CD4-positive, CD25-positive, alpha-beta regulatory T cell (primary cell): Measurements from ENCODE around the gene NR1D1. TPM values are rescaled to one million over a fixed set of nuclear protein-coding genes. Genes with fewer than 3 reads are reported as not detected.

Source experiments
- ATAC-seq, 2 donors: fragments of 150-1000 bp; cut with Tn5 transposase; one replicate each; pipeline ENCODE4 v1.10.0; 2021; ENCODE audit warnings: low read depth in 2 of 2, moderate number of reproducible peaks in 2 of 2, moderate library complexity in 1 of 2
- DNase-seq, 3 donors: peaks; one replicate each; pipeline versions ENCODE4 v3.0.0 to v3.0.0-alpha.2; 2012 to 2022; ENCODE audit warnings: mixed read lengths in 1 of 3
- H3K27ac ChIP-seq: one replicate; pipeline ENCODE4 v1.7.0; 2013; ENCODE audit warnings: mild to moderate bottlenecking, low read length; ENCODE audit not compliant: insufficient read depth, poor library complexity, severe bottlenecking
- H3K27me3 ChIP-seq: one replicate; pipeline ENCODE4 v1.7.0; 2013; ENCODE audit warnings: low read length; ENCODE audit not compliant: control insufficient read depth, insufficient read depth
- H3K36me3 ChIP-seq: one replicate; pipeline ENCODE4 v1.7.0; 2013; ENCODE audit warnings: mild to moderate bottlenecking, low read length, moderate library complexity; ENCODE audit not compliant: control insufficient read depth, insufficient read depth
- H3K4me1 ChIP-seq: 2 replicates; pipeline ENCODE4 v1.7.0; 2013; ENCODE audit warnings: mild to moderate bottlenecking, low read length; ENCODE audit not compliant: insufficient read depth, control insufficient read depth, poor library complexity, severe bottlenecking
- H3K4me3 ChIP-seq: one replicate; pipeline ENCODE4 v1.7.0; 2013; ENCODE audit warnings: low read depth, mild to moderate bottlenecking, low read length, moderate library complexity
- H3K9me3 ChIP-seq, 2 experiments: 1 replicate in 1 of 2; 2 replicates in 1 of 2; pipeline ENCODE4 v1.7.0; 2013; ENCODE audit warnings: low read length in 2 of 2, mild to moderate bottlenecking in 1 of 2, moderate library complexity in 1 of 2; ENCODE audit not compliant: control insufficient read depth in 2 of 2
- H3K27ac Mint-ChIP-seq, 3 donors: one replicate each; pipeline ENCODE4 v1.8.0; 2020 to 2022; ENCODE audit warnings: mild to moderate bottlenecking in 3 of 3, mixed read lengths in 3 of 3, moderate library complexity in 2 of 3
- H3K27me3 Mint-ChIP-seq: one replicate; pipeline ENCODE4 v1.8.0; 2022; ENCODE audit warnings: mild to moderate bottlenecking, mixed read lengths
- H3K36me3 Mint-ChIP-seq: one replicate; pipeline ENCODE4 v1.8.0; 2020; ENCODE audit warnings: mixed read lengths
- H3K4me1 Mint-ChIP-seq, 4 donors: one replicate each; pipeline ENCODE4 v1.8.0; 2020 to 2022; ENCODE audit warnings: mixed read lengths in 4 of 4, mild to moderate bottlenecking in 1 of 4
- H3K4me3 Mint-ChIP-seq, 4 donors: one replicate each; pipeline ENCODE4 v1.8.0; 2020 to 2022; ENCODE audit warnings: mild to moderate bottlenecking in 4 of 4, mixed read lengths in 4 of 4, moderate library complexity in 3 of 4
- H3K9me3 Mint-ChIP-seq, 7 donors: one replicate each; pipeline ENCODE4 v1.8.0; 2020 to 2022; ENCODE audit warnings: mixed read lengths in 7 of 7, mild to moderate bottlenecking in 3 of 7, moderate library complexity in 2 of 7
- polyA plus RNA-seq, 4 donors: library from polyadenylated mRNA; unstranded; fragments of 300-500 nt; fragmentation: Illumina TruSeq; gene quantifications; one replicate each; pipeline ENCODE4 v1.2.3, GENCODE V29; 2021
- total RNA-seq: library from RNA; stranded (reverse); gene quantifications from one replicate; pipeline ENCODE4 v1.2.3, GENCODE V29; 2022

NR1D1 gene
- total and polyA plus RNA-seq, 5 donors from 2014 or later: 4.9 to 29.5 (median 6.7) TPM

DNA sequence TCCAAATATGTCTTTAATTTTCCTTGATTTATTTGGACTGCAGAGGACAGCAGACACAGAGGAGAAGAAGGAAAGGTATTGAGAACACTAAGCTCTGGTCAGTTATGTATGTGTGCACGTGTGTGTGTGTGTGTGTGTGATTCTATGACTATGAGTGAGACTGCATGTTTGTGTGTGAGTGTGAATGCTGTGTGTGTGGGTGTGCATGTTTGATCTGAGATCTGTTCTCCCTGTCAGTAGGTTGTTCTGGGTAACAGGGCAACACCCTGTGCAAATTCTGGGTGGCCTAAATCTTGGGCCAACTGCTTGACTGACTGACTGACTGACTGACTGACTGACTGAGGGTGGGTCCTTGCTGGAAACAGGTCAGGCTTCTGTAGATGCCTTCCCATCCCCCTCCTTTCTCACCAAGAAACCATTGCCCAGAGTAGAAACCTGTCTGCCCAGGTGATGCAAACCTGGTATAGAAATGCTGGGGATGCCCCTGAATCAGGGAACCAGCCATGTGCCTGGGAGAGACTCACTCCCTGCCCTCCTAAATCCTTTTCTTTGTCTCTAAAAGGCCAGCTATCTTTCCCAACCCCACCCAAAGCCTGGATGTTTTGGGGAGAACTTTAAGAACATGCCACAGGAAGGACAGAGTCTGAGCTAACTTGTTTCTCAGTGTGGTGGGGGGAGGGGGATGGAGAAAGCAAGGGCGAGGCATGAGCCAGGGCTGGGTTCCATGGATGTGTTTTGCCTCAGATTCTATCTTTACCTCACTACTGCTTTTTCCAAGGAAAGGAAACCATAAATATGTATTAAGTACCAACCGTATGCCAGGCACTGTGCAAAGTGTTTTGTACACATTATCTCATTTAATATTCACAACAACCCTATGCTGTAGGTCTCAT is 4.5 kb upstream of the NR1D1 start:
- Histone ChIP-seq H3K9me3 (no peaks in the 10 kb centered on the region), H3K27ac (peak overlapping the region; percentile 55), H3K36me3 (no peaks in the 10 kb centered on the region), H3K4me3 (peak overlapping the region; percentile 27), H3K4me1 (peaks cover 94% of the 10 kb centered on the region), H3K27me3 (no peaks in the 10 kb centered on the region)
- DNase-seq: peak in 1 of 3 donors; percentile 45
- ATAC-seq: no peak
- H3K4me3 Mint-ChIP-seq: peak overlapping the region; percentile 32 to 89 (median 66)
- peaks cover 13 to 94% (median 72%) of the 10 kb centered on the region in 4 donors for H3K4me1 Mint-ChIP-seq
- H3K27ac Mint-ChIP-seq: peak overlapping the region; percentile 96 to 99 (median 99)
- H3K27me3 Mint-ChIP-seq: peaks cover 6% of the 10 kb centered on the region
- no peaks in the 10 kb centered on the region for H3K9me3 Mint-ChIP-seq
- no peaks in the 10 kb centered on the region for H3K36me3 Mint-ChIP-seq

DNA sequence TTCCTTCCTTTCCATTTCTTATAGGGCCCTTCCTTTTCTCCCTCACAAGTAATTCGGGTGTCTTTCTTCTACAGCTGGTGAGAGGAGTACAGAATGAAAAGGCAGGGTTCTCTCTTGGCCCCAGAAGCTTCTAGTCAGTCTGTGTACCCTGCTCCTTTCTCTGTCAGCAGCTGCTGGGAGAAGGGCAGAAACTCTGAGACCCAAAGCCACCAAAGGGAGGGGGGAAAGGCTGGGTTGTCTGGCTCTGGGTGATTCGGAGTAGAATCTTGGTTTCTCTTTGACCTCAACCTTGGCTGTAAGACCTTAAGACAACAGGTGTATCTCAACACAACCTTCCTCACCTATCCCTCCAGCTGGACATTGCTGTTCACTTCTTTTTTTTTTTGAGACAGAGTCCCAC is 3.3 kb upstream of the NR1D1 start:
- peak in 1 of 3 donors; percentile 27 for DNase-seq

DNA sequence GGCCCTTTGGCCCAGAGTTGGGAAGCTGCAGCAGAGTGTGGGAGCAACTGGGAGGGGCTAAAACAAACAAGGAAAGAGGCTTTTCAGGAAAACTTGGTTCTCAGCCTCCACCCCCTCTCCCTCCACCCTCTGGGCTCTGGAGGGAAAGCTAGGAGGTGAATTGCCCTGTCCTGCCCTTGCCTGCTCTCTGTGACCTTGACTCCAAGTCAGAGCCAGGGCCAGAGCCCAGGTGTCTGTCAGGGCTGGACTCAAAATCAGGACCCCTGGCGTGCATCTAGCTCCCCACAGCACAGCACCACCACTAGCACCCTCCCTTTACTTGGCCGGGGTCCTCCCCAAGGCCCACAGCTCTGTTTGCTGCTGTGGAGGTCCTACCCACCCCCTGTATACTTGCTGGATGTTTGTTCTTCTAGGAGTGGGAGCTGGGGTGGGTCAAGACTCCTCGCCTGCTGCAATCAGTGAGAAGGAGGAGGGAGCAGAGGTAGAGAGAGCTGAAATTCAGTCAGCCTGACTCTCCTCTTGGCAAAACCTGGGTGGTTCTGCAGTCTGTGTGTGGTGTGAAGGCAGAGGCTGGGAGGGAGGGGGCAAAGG is 2.8 kb upstream of the NR1D1 start:
- ATAC-seq (no peak), DNase-seq (no peak)
- no peaks in the 10 kb centered on the region for H3K36me3 Mint-ChIP-seq
- H3K27me3 Mint-ChIP-seq: peaks cover 2% of the 10 kb centered on the region
- Histone ChIP-seq H3K4me1 (peaks cover 93% of the 10 kb centered on the region), H3K4me3 (peak overlapping the region; percentile 43), H3K27me3 (no peaks in the 10 kb centered on the region), H3K36me3 (no peaks in the 10 kb centered on the region), H3K9me3 (no peaks in the 10 kb centered on the region), H3K27ac (peak overlapping the region; percentile 55)
- peaks cover 10 to 94% (median 70%) of the 10 kb centered on the region in 4 donors for H3K4me1 Mint-ChIP-seq
- peak overlapping the region; percentile 96 to 99 (median 99) for H3K27ac Mint-ChIP-seq
- H3K9me3 Mint-ChIP-seq: no peaks in the 10 kb centered on the region
- H3K4me3 Mint-ChIP-seq: peak overlapping the region; percentile 58 to 89 (median 70)

More for the DNA sequence above, 3.3 kb upstream of the NR1D1 start:
- Mint-ChIP-seq H3K4me3 (peak overlapping the region; percentile 58 to 89 (median 70)), H3K27me3 (peaks cover 6% of the 10 kb centered on the region), H3K27ac (peak overlapping the region; percentile 96 to 99 (median 99)), H3K9me3 (no peaks in the 10 kb centered on the region), H3K36me3 (no peaks in the 10 kb centered on the region), H3K4me1 (peaks cover 10 to 94% (median 69%) of the 10 kb centered on the region in 4 donors)
- no peak for ATAC-seq
- Histone ChIP-seq H3K4me3 (peak overlapping the region; percentile 43), H3K27me3 (no peaks in the 10 kb centered on the region), H3K36me3 (no peaks in the 10 kb centered on the region), H3K27ac (peak overlapping the region; percentile 55), H3K4me1 (peaks cover 93% of the 10 kb centered on the region), H3K9me3 (no peaks in the 10 kb centered on the region)

DNA sequence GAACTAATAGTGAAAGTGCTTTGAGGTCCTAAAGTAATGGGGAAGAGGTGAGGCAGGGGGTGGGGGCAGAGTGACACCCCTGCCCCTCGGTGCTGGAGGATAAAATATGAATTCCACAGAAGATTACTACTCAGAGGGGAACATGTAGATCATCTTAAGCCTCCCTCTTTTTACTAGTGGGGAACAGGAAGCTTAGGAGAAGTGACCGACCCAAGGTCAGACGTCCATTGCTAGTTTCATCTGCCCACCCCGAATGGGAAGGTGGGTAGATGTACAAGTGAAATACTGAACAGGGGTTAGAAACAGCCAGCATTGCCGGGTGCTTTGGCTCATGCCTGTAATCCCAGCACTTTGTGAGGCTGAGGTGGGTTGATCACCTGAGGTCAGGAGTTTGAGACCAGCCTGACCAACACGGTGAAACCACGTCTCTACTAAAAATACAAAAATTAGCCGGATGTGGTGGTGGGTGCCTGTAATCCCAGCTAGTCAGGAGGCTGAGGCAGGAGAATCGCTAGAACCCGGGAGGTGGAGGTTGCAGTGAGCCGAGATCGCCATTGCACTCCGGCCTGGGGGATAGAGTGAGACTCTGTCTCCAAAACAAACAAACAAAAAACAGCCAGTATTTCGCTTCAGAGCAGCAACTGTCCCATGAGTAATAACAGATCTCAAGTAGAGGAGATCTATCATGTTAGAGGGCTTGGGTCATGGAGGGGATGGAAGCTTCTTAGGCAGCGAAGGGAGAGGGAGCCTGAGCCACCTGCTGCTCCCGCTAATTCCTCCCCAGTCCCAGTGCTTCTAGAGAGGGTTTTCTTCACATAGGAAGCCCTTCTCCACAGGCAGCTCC is 1.2 kb upstream of the NR1D1 start:
- H3K4me1 Mint-ChIP-seq: peaks cover 10 to 94% (median 67%) of the 10 kb centered on the region in 4 donors
- Histone ChIP-seq H3K4me3 (peak overlapping the region; percentile 89), H3K9me3 (no peaks in the 10 kb centered on the region), H3K4me1 (peaks cover 93% of the 10 kb centered on the region), H3K27ac (peak overlapping the region; percentile 99), H3K27me3 (no peaks in the 10 kb centered on the region), H3K36me3 (peaks cover 9% of the 10 kb centered on the region)
- no peaks in the 10 kb centered on the region for H3K9me3 Mint-ChIP-seq
- H3K4me3 Mint-ChIP-seq: peak overlapping the region; percentile 89 to 98 (median 97)
- DNase-seq (no peak), ATAC-seq (no peak)
- H3K27ac Mint-ChIP-seq: peak overlapping the region; percentile 88 to 97 (median 97)
- peaks cover 6% of the 10 kb centered on the region for H3K36me3 Mint-ChIP-seq
- no peaks in the 10 kb centered on the region for H3K27me3 Mint-ChIP-seq

DNA sequence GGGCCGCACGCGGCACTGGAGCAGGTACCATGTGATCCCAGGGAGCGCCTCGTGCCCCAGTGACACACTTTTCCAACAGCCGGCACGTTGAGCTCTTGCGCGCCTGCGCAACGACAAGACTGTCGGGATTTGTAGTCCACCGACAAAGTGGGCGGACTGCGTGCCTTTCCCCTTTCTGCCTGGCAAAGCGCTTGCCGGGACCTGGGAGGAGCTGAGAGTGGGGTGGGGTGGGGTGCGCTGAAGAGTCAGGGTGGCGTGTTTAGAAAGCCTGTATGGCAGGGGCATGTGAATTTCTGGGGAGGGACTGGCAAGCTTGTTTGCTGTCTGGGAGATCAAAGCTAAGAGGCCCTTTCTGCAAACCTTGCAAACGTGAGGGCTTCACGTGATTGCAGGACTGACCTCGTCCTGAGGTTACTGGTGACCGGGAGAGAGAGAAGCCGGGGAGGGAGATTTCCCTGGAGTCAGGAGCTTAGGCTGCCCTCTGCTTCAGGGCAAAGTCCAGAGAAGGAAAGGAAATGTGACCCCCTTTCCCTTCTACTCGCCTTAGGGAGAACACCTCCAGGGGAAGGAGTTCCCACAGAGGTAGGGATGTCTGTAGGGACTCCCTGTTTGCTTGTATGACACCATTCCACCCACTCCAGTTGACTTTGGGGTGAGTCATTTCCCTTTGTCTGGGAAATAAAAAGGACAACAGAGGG is 429 bp upstream of the NR1D1 start:
- Histone ChIP-seq H3K27ac (peak overlapping the region; percentile 99), H3K36me3 (peaks cover 9% of the 10 kb centered on the region), H3K27me3 (no peaks in the 10 kb centered on the region), H3K9me3 (no peaks in the 10 kb centered on the region), H3K4me1 (peaks cover 93% of the 10 kb centered on the region), H3K4me3 (peak overlapping the region; percentile 89)
- Mint-ChIP-seq H3K9me3 (no peaks in the 10 kb centered on the region), H3K27me3 (no peaks in the 10 kb centered on the region), H3K36me3 (peaks cover 13% of the 10 kb centered on the region), H3K27ac (peak overlapping the region; percentile 88 to 97 (median 97)), H3K4me3 (peak overlapping the region; percentile 89 to 98 (median 97)), H3K4me1 (peaks cover 10 to 94% (median 66%) of the 10 kb centered on the region in 4 donors)
- DNase-seq: peak; percentile 86 to 95 (median 89)
- peak; percentile 13 to 28 for ATAC-seq

DNA sequence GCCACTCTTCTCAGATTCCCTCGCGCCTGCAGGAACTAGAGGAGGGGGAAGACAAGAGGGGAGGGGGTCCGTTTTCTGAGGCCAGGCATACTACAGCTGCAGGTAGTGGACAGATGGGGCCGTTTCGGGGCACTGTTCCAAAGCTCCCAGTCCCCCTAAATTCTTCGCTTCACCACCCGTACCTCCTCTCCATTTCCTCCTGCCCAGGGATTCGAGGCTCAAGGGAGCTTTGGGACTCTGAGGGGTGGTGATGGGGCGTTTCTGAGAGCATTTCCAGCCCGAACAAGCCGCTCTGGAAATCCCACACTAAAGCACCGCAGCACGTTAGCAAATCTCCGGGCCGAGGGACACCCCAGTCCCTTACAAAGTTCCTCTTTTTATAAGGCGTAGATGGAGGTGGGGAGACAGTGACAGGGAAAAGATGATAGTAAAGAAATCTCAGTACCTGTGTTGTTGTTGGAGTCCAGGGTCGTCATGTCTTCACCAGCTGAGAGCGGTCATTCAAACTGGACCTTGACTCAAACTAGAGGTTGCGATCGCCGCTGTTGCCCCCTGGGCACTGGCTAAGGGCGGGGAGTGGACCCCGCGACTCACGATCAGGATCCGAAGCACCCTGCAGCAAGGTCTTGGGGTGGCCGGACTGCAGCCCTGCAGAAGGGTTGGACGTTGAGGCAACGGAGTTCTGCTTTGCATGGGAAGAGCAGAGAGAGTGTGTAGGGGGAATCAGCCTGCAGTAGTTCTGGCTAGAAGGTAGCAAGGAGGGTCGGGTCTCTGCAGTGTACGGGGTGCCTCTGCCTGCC is 570 bp downstream of the NR1D1 start:
- Histone ChIP-seq H3K27ac (peak overlapping the region; percentile 99), H3K4me1 (peaks cover 93% of the 10 kb centered on the region), H3K9me3 (no peaks in the 10 kb centered on the region), H3K36me3 (peaks cover 15% of the 10 kb centered on the region), H3K4me3 (peak overlapping the region; percentile 89), H3K27me3 (no peaks in the 10 kb centered on the region)
- peak overlapping the region; percentile 88 to 97 (median 97) for H3K27ac Mint-ChIP-seq
- H3K4me1 Mint-ChIP-seq: peaks cover 8 to 94% (median 66%) of the 10 kb centered on the region in 4 donors
- H3K36me3 Mint-ChIP-seq: peaks cover 15% of the 10 kb centered on the region
- peak in 1 of 3 donors; percentile 30 for DNase-seq
- H3K27me3 Mint-ChIP-seq: no peaks in the 10 kb centered on the region
- H3K4me3 Mint-ChIP-seq: peak overlapping the region; percentile 89 to 98 (median 97)
- no peaks in the 10 kb centered on the region for H3K9me3 Mint-ChIP-seq
- ATAC-seq: no peak
